Dedifferentiated amniotic fluid mesenchymal stem cell (primary cell): ENCODE results near the gene MPV17L2.

Experiments used
- DNase-seq: peaks from one replicate; pipeline ENCODE4 v3.0.0-alpha.2; 2016; ENCODE audit errors: extremely low spot score

Gene MPV17L2

GRCh38 chr19:18160971-18161635 lies 31.9 kb upstream of the MPV17L2 start:
- peak; percentile 25 for DNase-seq

GRCh38 chr19:18161636-18162002 lies 31.4 kb upstream of the MPV17L2 start:
- no peak for DNase-seq

DNA sequence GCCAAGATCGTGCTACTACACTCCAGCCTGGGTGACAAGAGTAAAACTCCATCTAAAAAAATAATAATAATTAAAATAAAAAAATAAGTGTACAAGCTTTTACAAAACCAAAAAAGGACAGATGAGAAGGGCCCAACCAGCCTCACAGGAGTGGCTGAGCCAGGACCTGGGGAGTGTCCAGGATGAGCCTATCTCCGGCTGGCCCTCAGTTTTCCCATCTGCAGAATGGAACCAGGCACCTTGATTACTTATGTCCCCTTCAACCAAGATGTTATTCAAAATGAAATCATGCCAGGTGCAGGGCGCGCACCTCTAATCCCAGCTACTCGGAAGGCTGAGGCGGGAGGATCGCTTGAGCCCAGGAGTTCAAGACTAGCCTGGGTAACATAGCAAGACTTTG lies 28.9 kb upstream of the MPV17L2 start:
- no peak for DNase-seq

DNA sequence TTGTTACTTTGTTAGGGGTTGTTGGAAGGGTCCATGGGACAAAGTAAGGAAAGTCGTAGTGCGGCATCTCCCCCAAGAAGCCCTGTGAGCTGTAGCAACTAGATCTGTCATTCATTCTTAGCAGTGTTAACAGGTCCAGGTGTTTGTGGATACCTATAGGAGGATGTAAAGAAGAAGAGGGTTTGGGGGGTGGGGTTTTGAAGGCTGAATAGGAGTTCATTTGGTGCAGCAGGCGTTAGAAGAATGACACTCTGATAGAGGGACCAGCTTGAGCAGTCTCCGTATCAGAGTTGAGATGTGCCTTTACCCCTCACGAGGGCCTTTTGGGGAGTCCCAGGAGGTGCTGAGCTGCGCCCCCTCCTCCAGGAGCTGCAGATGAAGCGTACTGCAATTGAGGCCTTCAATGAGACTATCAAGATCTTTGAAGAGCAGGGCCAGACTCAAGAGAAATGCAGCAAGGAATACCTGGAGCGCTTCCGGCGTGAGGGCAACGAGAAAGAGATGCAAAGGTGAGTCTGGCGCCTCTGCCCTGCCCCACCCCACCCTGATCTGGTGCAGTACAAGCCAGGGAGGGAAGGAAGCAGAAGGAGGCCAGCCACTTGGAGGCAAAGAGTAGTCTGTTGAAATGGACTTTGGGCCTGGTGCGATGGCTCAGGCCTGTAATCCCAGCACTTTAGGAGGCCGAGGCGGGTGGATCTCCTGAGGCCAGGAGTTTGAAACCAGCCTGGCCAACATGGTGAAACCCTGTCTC lies 27.0 kb upstream of the MPV17L2 start:
- no peak for DNase-seq

- no peak for DNase-seq
Measured at GRCh38 chr19:18167011-18167410, 26.0 kb upstream of the MPV17L2 start.

DNA sequence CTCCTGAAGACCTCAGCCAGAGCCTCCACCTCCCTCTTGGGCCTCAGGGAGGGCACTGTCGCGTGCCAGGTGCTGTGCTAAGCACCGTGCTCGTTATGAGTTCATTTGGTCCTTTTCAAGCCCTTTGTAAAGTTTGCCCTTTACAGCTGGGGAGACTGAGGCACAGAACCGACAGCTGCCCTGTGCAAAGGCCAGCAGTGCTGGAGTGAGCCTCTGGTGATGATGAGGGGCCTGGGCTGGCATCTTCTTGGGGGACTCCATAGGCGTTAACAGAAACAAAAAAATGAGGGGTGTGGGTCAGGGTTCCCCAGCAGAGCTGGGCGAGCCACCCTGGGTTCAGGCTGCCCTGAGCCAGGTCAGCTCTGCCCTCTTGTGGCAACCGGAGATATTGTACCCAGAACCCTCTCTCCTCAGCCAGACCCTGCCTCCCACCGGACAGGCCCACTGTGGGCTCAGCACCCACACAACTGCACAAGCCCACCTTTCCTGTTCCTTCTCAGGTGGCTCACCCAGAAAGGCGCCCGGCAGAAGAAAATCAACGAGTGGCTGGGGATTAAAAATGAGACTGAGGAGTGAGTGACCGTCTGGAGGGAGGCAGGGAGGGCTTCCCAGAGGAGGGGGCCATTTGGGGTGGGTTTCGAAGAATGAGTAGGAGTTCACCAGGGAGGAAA lies 24.9 kb upstream of the MPV17L2 start:
- DNase-seq: no peak

DNA sequence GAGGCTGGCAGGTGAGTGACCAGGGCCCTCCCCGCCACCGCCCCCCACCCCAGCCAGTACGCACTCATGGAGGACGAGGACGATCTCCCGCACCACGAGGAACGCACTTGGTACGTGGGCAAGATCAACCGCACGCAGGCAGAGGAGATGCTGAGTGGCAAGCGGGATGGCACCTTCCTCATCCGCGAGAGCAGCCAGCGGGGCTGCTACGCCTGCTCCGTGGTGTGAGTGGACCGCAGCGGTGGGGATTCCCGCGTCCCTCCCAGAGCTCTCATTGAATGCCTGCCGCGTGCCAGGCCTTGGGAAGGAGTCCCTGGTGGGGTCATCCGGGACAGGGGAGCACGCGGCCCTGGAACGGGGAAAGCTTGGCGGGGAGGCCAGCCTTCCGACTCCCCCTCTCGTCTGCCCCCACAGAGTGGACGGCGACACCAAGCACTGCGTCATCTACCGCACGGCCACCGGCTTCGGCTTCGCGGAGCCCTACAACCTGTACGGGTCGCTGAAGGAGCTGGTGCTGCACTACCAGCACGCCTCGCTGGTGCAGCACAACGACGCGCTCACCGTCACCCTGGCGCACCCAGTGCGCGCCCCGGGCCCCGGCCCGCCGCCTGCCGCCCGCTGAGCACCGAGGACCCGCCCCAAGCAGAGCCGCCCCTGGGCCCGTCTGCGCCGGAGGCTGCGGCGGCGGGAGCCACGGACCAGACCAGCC lies 24.2 kb upstream of the MPV17L2 start:
- no peak for DNase-seq

DNA sequence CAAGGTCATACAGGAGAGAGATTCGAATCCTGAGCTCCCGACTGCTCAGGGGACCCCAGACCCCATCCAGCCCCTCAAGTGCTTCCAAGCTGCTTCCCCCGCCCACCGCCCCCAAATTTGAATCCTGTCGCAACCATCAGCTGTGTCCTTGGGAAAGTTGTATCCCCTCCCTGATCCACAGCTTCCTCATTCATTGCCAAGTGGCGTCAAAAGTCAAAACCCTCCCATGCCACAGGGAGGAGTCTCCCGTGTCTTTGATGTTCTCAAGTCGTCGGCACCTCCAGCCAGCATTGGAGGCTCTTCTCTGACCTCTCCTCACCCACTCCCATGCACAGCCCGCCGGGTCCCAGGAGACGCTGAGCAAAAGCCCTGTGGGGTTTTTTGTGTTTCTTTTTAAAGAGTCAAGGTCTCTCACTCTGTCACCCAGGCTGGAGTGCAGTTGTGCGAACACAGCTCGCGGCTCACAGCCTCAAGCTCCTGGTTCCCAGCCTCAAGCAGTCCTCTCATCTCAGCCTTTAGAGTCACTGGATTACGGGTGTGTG lies 22.2 kb upstream of the MPV17L2 start:
- no peak for DNase-seq

- DNase-seq: no peak
Measured at GRCh38 chr19:18171605-18172327, 21.3 kb upstream of the MPV17L2 start.

GRCh38 chr19:18172331-18173053 lies 20.5 kb upstream of the MPV17L2 start:
- no peak for DNase-seq

DNA sequence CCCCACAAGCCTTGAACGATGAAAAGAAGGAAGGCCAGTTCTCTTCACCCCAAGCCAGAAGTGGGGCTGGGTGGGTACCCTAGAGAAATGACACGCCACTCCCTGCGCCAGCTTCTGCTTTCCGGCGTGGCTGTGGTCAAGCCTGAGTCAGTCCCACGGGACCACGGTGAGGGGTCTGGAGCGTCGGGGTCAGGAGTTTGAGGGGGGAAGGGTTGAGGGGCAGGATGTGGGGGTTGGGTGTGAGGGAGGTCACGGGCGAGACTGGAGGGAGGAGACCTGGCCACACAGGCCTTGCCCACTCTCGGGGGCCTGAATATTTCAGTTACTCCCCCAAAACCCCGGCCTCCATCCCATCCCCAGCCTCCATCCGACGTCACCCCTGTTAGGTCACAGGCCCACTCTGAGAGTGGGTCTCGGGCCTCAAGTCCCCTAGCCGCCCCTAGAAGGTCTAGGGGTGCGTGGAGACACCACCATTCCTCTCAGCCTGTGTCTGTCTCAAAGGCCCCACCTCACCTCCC lies 19.9 kb upstream of the MPV17L2 start:
- no peak for DNase-seq

DNA sequence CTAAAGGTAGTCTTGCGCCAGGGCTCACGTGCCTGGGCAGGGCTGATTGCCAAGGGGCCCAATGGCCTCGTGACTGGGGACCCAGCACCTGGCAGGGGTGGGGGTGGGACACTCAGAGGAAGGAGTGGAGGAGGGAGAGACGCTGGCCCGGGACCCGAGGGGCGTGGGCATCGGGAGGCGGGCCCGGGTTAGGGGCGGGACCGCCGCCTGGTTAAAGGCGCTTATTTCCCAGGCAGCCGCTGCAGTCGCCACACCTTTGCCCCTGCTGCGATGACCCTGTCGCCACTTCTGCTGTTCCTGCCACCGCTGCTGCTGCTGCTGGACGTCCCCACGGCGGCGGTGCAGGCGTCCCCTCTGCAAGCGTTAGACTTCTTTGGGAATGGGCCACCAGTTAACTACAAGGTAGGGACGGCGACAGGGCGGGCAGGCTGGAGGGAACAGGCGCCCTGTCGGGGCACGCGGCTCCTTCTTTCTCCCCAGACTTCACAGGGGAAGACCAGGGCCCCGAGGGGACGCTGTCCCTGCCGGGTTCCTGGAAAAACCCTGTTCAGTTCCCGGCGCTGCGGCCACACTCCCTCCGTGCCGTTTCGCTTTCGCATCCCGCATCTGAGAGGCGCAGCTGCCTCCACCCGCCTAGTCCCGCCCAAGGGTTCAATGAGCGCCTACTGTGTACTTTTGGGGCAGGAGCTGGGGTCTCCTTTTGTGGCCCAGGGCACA lies 19.3 kb upstream of the MPV17L2 start, which contains the start of gene IFI30:
IFI30 (plus strand) TSS at position 242 of the 717 bp plus-strand sequence; CDS start at position 271, 29 bp downstream.
- DNase-seq: no peak

DNA sequence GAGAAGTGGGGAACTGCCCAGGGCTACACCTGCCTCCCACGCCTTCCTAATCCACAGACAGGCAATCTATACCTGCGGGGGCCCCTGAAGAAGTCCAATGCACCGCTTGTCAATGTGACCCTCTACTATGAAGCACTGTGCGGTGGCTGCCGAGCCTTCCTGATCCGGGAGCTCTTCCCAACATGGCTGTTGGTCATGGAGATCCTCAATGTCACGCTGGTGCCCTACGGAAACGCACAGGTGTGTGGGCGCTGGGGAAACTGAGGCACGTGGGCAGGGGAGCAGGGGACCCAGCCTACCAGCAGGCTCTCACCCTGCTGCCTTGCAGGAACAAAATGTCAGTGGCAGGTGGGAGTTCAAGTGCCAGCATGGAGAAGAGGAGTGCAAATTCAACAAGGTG lies 18.0 kb upstream of the MPV17L2 start:
- no peak for DNase-seq

DNA sequence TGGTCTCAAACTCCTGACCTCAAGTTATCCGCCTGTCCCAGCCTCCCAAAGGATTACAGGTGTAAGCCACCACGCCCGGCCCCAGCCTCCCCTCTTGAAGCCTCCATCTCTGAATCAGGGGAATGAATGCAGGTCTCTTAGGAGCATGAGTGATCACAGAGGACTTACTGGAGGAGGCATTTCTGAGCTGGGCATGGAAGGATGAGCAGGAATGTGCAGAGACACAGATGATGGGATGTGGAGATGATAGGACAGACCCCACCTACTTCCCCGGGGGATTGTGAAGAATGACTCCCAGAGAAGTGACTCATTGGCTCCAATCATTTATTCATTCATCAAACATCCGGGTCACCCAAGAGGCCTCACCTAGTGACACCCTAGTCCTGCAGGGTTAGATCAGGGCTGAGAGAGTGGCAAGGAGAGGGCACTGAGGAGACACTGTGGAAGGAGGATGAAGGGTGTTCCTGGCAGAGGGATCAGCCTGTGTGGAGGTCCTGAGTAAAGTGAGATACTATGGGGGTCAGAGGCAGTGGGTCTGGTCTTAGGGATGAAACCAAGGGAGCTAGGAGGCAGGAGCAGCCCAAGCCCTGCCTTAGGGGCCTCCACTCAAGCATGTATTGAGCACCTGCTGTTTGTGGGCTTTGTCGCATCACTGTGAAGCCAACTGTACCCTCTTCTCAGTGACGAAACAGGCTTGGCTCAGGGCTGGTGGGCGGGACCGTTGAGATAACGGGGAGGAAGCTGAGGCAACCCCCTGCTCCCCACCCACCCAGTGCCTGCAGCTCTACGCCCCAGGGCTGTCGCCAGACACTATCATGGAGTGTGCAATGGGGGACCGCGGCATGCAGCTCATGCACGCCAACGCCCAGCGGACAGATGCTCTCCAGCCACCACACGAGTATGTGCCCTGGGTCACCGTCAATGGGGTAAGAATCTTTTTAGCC lies 16.4 kb upstream of the MPV17L2 start:
- no peak for DNase-seq

- no peak for DNase-seq
Measured at GRCh38 chr19:18179957-18180356, 13.1 kb upstream of the MPV17L2 start.

- no peak for DNase-seq
Measured at GRCh38 chr19:18183529-18183928, 9.5 kb upstream of the MPV17L2 start.

- DNase-seq: no peak
Measured at GRCh38 chr19:18185538-18185937, 7.5 kb upstream of the MPV17L2 start.

DNA sequence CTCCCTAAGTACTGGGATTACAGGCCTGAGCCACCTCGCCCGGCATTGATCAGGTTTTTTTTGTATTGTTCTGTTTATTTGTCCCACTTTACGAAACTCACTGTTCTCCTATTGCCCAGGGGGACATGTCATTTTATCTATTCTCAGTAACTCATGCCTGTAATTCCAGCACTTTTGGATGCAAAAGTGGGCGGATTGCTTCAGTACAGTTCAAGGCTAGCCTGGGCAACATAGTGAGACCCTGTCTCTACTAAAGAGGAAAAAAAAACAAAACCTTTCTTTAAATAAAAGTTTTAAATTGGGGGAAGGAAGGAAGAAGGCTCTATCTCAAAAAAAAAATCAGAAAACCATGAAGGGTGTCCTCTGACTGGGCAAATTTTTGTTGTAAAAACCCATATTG lies 2.7 kb upstream of the MPV17L2 start:
- no peak for DNase-seq

GRCh38 chr19:18191640-18192062 lies 1.4 kb upstream of the MPV17L2 start:
- DNase-seq: no peak
